DMS79 treated with DMSO at 0.1 percent for 48 hours (cell line): ENCODE data around the gene ZSCAN18.

Experiments
- DNase-seq: peaks from one replicate; lab custom pipeline; 2025; lab: John Stamatoyannopoulos, UW

ZSCAN18 gene

DNA sequence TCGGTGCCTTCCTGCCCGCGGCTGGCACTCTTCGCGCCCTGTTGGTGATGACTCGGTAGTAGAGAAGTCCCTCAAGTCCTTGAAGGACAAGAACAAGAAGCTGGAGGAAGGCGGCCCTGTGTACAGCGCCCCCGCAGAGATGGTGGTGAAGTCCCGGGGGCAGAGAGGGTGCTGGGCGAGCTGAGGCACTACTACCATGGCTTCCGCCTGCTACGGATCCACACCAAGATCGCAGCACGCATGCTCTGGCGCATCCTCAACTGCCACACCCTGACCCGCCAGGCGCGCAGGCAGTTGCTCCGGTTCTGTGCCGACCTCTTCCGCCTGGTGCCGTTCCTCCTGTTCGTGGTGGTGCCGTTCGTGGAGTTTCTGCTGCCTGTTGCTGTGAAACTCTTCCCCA, 53.1 kb downstream of the ZSCAN18 start:
- DNase-seq: no peak

DNA sequence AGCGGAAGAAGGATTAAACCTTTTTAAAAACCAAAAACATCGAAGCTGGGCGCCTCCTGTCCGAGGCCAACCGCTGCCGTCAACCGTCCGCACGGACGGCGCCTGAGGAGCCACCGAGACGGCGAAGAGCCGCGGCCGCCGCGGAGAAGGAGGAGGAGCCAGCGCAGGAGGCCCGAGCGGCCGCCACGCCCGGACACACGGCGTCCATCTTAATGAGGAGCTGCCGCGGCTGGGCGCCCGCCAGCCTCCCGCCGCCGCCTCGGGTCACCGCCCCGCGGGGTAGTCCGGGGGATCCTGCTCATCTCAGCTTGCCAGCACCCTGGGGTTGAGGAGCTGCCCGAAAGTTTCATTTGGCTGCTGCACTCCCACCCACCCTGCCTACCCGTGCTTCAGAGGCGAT, 53.6 kb downstream of the ZSCAN18 start:
- DNase-seq: no peak

DNA sequence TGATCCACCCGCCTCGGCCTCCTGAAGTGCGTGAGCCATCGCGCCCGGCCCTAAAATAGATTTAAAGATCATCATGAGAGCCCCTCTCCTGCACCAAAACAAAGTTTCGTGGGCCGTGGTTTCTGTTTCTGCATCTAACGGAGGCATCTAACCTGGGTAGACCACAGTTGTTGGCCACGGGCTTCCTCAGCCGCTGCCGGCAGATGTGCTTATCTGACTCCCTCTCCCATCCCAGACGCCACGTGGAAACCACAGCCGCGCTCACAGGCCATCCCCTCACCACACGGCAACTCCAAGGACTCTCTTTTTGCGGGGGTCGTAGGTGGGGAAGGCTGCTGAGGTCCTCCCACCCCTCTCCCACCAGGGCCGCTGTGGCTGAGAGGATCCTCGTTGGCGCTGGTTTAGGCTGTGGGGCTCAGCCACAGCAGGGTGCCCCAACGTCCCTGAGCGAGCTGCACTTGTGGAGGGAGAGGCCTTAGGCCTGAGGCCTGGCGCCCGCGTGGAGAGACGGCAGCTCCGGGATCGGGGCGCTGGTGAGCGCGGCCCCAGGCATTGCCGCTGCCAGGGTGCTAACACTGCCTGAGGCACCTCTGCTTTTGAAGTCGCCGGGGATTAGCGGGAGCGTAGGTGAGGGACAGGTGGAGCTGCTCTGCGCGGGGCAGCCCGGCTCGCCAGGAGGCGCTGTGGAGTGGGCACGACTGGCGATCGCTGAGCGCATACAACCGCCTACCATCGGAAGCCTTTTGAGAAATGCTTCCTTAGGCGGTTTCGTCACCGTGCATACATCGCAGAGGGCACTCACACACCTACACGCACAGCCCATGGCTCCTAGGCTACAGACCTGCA, 55.3 kb downstream of the ZSCAN18 start:
- DNase-seq: no peak

DNA sequence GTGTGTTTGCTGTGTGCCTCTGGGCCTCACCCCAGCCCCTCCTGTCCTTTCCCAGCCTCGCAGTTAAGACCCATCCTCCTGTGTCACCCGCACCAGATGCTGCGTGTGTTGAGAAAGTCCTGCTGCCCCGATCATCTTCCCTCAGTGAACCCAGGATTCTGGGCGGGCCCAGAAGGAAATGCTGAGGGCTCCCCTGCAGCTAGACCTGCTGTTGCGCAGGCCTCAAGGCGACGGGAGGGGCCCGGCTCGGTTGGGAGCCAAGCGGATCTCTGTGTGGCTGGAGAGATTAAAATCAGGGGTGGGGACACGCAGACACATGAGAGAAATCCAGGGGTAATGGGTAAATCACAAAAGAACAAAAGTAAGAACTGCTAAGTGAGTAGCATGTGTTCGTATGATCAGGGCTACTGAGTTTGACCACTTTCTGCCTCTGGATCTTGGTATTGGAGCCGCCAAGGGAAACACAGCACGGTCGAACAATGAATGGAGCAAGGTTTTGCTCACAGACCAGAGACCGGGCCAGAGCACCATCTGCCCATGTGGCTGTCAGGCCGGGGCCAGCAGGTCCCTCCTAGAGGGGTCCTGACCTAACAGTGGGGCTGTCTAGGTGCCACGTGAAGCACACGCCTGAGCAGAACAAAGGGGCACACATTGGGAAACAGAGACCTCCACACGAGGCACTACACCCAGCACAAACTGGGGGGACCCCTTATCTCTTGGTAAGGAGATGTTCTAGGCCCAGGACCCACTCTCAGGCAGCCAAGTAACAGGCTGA, 57.1 kb downstream of the ZSCAN18 start:
- DNase-seq: no peak

DNA sequence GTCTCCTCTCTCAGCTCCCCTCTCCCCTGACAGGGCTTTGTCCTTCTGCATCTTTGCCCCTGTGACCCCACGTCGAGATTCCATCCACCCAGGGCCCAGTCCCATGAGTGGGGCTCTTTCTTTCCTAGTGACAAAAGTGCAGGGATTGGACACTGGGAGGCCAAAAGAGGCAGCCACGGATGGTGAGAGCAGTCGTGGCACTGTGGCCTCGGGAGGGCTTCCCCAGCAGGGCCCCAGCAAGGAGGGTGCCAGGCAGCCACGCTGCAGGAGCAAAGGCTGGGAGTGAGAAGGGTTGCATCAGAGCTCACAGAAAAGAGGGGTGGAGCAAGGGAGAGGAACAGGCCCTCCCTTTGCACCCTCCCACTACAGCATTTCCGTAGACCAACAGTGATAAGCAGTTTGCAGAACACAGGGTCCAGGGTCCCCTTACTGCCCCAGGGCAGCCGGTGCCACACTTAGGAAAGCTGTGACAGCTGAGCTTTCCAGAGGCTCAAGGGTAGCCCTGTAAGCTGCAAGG, 59.3 kb downstream of the ZSCAN18 start:
- no peak for DNase-seq

DNA sequence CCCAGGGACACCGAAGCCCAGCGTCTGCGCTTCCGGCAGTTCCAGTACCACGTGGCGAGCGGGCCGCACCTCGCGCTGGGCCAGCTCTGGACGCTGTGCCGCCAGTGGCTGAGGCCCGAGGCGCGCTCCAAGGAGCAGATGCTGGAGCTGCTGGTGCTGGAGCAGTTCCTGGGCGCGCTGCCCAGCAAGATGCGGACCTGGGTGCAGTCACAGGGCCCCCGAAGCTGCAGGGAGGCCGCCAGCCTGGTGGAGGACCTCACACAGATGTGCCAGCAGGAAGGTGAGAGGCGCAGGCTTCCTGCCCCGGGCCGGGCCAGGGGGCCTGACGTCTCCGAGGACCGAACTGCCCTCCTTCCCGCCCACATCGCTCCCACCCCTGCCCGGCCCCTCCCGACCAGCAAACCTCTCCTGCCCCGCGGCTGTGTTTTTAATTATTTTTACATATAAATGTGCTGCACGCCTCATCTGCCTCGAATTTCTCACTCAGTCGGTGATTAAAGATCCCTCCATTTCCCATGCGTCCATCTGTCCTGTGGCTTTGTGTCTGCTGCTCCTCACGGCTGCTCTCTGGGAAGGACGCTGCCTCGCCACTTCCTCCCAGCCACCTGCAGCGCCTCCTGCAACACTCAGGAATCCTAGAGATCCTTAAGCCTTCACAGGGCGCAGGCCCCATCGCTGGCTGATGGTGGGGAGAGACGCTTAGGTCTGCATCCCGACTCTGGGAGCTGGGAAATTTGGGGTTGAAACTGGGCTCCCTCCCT, 59.9 kb downstream of the ZSCAN18 start:
- DNase-seq: peak; percentile 33

DNA sequence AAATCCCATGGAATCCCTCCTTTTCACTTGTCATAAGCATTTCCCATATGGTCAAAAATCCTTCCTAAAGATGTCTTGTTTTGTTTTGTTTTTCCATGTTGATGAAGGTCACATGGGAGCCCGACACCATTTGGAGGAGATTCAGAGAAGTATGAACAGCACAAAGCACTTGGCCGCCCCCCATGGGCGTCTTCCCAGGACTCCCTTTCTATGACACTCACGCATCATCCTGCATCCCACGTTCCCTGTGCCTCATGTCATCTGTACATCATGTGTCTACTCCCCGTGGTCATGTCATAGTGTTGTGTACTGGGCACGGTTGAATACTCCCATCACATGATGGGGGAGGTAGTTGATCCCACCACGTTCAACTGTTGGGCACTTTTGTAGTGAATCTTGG, 62.2 kb downstream of the ZSCAN18 start:
- DNase-seq: no peak

DNA sequence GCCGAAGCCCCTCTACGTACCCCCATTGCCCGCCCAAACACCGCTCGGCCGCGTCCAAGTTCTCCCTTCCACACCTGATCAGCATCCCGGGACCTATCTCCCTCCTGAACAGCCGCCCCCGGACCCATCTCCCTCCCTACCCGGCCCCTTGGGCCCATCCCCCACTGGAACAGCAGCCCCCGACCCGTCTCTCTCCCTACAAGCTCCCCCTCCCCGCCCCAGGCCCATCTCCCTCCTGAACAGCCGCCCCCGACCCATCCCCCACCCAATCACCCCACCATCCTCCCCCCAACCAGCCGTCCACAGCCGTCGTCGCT, 63.6 kb downstream of the ZSCAN18 start:
- no peak for DNase-seq
